GM21528 (cell line): ENCODE results near the gene WDTC1.
"Not testable (repeated sequence)": the region's sequence is repeated elsewhere in the genome, so short reads cannot be mapped to it uniquely, and the experiment has no call there.

Experiments used
- ATAC-seq: cut with Tn5 transposase; IDR thresholded peaks from one replicate; pipeline ENCODE4 v1.9.1; 2021; ENCODE audit warnings: mild to moderate bottlenecking, moderate library complexity; ENCODE audit not compliant: unreplicated experiment, low FRiP score

The WDTC1 gene

GRCh38 chr1:27246194-27246593 is 11.8 kb downstream of the WDTC1 start:
- ATAC-seq, result no peak

GRCh38 chr1:27253596-27253995 is 19.2 kb downstream of the WDTC1 start:
- ATAC-seq, result no peak

GRCh38 chr1:27255136-27255535 is 20.7 kb downstream of the WDTC1 start:
- no peak for ATAC-seq

GRCh38 chr1:27257155-27257554 is 22.7 kb downstream of the WDTC1 start:
- no peak for ATAC-seq

GRCh38 chr1:27258598-27258997 is 24.2 kb downstream of the WDTC1 start:
- ATAC-seq, result no peak

GRCh38 chr1:27267153-27267552 is 32.7 kb downstream of the WDTC1 start:
- no peak for ATAC-seq

GRCh38 chr1:27269276-27269675 is 34.8 kb downstream of the WDTC1 start:
- ATAC-seq, result no peak

- no peak for ATAC-seq
Observed at GRCh38 chr1:27274204-27274603, 39.8 kb downstream of the WDTC1 start.

GRCh38 chr1:27275696-27276095 is 41.3 kb downstream of the WDTC1 start:
- no peak for ATAC-seq

GRCh38 chr1:27284425-27285273 is 50.2 kb downstream of the WDTC1 start:
- ATAC-seq, result no peak

GRCh38 chr1:27285274-27285660 is 50.8 kb downstream of the WDTC1 start:
- no peak for ATAC-seq

- ATAC-seq, result not testable (repeated sequence)
Observed at GRCh38 chr1:27285821-27286220, 51.4 kb downstream of the WDTC1 start.

- not testable (repeated sequence) for ATAC-seq
Observed at GRCh38 chr1:27289125-27289524, 54.7 kb downstream of the WDTC1 start.

- no peak for ATAC-seq
Observed at GRCh38 chr1:27290581-27290980, 56.1 kb downstream of the WDTC1 start.

GRCh38 chr1:27292106-27292505 is 57.7 kb downstream of the WDTC1 start:
- ATAC-seq, result no peak

- ATAC-seq, result no peak
Observed at GRCh38 chr1:27293915-27294314, 59.5 kb downstream of the WDTC1 start.

- ATAC-seq, result no peak
Observed at GRCh38 chr1:27296773-27297291, 62.4 kb downstream of the WDTC1 start.

GRCh38 chr1:27297903-27298302 is 63.5 kb downstream of the WDTC1 start:
- ATAC-seq, result no peak

GRCh38 chr1:27298632-27299384 is 64.4 kb downstream of the WDTC1 start:
- no peak for ATAC-seq

- no peak for ATAC-seq
Observed at GRCh38 chr1:27299385-27300271, 65.2 kb downstream of the WDTC1 start.
